ENCODE data around the gene CEP135.

DNA sequence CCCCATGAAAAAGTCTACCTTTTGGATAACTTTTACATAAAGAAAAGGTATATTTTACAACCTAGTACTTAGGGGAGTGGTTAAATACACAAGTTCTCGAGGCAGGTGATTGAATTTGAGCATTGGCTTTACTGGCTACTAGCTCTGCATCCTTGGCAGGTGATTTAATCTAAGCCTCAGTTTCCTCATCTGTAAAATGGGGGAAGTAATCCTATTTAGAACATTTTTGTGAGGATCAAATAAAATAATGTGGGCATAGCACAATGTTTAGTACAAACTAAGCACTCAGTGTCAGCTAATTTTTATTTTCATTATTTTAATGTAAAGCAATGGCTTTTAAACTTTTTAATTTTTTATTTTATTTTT, 102.9 kb downstream of the CEP135 start:
- no peak for TF ChIP-seq EZH2 (IDR thresholded peaks at IDR 0.05; ENCODE audit: borderline replicate concordance, insufficient read depth, low read depth, low read length, poor library complexity, severe bottlenecking)
- TF ChIP-seq, protein P1, sequence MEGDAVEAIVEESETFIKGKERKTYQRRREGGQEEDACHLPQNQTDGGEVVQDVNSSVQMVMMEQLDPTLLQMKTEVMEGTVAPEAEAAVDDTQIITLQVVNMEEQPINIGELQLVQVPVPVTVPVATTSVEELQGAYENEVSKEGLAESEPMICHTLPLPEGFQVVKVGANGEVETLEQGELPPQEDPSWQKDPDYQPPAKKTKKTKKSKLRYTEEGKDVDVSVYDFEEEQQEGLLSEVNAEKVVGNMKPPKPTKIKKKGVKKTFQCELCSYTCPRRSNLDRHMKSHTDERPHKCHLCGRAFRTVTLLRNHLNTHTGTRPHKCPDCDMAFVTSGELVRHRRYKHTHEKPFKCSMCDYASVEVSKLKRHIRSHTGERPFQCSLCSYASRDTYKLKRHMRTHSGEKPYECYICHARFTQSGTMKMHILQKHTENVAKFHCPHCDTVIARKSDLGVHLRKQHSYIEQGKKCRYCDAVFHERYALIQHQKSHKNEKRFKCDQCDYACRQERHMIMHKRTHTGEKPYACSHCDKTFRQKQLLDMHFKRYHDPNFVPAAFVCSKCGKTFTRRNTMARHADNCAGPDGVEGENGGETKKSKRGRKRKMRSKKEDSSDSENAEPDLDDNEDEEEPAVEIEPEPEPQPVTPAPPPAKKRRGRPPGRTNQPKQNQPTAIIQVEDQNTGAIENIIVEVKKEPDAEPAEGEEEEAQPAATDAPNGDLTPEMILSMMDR (IDR thresholded peaks at IDR 0.05), result no peak
